RPMI8226 (cell line): Measurements from ENCODE around the gene STRA8.
A peak's percentile ranks its signal among the peaks of the same experiment; 100 is the strongest.
"Not testable (repeated sequence)": the region's sequence is repeated elsewhere in the genome, so short reads cannot be mapped to it uniquely, and the experiment has no call there.

Source experiments
- DNase-seq: peaks from one replicate; pipeline ENCODE4 v3.0.0-alpha.2; 2015

The STRA8 gene

DNA sequence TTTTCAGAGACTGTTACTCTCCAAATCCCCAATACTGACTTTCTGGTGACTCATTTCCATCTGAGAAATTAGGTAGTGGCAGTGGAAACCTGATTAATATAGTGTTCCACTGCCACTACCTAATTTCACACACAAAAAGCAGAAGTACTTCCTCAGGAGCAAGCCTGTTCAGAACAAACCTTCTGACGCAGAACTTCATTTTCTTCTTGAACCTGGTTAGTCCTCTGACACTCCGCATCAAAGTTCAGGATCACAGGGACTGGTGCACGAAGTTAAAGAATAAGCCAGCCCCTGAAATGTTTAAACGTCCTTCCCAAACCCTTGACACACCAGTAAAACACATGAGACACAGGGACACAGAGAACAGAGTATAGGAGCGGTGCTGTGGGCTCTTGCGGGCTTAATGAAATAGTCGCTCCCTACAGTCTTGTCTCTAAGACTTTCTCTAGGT, 26.7 kb upstream of the STRA8 start:
- no peak for DNase-seq

DNA sequence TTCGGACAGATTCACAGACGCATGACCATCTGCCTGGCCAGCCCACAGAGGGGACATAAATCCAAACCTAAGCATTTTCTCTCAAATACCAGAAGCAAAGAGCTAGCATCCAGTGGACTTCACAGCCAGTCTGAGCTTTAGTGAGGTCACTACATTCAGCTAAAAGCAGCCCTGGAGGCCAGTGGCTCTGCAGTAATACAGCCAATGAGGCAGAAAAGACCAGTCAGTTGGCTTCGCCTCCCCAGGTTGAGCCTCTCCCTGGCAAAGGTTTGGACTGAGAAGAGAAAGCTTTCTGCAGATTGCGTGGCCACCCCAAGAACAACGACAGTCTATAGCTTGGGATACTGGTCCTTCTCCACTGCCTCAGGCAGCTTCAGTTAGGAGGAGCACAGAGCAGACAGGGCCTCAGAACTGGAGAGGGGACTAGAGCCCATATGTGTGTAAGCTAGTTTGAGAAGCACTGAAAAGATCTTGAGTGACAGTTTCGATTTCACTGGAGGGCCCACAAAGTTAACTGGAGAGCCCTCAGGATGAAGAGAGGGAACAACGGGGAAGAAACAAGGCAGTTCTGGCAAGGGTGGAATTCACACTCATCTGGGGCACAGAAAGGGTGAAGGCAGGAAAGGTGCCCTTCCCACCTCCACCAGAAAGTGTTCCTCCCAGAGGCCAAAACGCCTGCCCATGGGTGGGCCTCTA, 26.1 kb upstream of the STRA8 start:
- DNase-seq = no peak

DNA sequence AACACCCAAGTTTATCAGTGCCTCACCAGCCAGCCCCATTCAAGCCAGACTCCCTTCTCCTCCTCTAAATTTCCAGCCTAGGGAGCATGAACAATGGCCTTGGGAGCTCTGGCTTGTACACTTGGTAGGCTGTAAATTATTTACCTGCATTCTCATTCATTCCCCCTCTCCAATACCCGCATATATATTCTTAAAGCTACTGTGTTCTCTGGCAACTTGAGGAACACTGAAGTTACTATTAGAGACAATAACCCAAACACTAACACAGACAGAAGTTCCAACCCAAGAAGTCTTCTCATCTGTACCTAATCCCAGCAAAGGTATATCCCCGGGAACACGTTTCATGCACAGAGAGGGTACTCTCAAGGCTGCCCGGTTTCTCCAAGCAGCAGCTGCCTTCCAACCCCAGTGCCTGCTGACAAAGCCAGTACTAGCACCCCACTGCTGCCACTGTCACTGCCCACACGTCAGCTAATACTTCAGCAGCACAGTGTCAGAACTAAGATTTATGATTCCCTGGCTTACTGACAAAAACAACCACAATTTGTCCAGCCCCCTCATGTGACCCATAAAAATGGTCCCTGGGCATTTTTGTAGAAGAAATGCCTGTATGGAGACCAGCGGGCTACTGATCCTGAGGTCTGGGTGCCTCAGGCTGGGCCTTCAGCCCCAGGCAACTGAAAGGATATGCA, 25.4 kb upstream of the STRA8 start:
- no peak for DNase-seq

DNA sequence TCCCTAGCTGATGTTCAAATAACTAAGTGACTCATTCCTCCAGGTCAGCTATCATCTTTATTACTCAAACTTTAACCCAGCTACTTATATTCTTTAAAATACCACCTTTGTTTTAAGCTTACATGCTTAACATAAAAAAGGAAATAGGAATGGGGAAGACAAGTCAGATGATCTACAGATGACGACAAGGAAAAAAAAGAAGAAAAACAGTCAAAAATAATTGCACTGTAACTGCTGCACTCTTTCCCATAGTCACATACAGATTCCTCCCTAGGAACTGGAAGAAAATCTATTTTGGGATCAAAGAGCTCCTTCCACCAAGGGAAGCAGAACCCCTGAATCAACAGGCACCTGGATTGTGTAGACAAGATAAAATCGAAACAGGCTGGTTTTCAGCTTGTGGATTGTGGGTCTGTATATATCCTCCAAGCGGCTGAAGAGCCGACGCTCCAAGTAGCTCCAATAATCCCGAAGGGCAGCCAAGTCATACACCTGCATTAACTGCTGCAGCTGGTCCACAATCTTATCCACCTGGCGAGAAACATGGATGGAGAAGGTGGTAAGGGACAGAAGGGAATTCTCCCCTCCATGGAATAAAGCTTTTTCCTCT, 24.3 kb upstream of the STRA8 start:
- DNase-seq = no peak

DNA sequence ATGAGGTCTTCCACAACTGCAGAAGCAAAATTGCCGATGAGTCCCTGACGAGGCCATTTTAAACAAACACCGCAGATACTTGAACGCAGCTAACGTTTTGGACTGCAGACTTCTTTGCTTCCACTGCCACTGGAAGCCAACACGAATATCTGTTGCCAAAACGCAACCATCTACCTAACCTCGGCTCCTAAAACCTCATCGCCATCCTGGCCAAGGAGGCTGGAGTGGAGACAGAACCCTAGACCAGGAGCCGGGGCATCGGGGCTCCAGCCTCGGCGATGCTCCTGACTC, 22.8 kb upstream of the STRA8 start:
- DNase-seq = peak; percentile 45

DNA sequence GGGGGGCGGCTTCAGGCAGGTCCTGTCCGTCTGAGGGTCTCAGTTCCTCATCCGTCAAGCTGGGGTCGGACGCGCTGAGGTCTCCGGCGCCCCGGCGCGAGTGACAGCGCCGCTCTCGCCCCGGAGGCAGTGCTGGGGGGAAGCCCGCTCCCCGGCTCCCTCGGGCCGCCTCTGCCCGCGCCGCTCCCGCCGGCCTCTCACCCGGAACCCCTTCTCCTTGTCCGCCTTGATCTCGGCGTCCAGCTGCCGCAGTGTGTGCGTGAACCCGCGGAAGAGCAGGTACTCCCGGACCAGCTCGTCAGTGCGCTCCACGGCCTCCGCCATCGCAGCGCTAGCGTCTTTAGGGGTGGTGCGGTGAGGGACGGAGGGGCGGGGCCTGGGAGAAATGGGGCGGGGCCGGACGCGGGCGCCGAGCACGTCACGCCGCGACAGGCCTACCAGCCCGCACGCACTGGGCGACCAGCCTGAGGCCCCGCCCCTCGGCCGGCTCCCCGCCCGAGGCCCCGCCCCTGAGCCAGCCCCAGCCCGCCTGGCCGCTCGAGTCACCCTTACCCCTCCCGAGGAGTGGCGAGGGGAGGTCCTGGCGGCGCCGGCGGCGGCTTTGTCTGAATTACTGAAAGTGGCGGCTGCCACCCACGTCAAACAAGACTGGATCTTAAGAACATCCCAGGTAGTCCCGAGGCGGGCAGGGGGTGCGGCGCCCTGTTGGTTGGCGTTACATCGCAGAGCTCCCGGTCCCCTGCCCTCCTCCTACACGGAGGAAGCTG, 22.3 kb upstream of the STRA8 start, which contains the start of gene WDR91:
WDR91 (minus strand) TSS at position 348 of the 767 bp plus-strand sequence; CDS start at position 324, 24 bp downstream.
- DNase-seq = peak; percentile 96

DNA sequence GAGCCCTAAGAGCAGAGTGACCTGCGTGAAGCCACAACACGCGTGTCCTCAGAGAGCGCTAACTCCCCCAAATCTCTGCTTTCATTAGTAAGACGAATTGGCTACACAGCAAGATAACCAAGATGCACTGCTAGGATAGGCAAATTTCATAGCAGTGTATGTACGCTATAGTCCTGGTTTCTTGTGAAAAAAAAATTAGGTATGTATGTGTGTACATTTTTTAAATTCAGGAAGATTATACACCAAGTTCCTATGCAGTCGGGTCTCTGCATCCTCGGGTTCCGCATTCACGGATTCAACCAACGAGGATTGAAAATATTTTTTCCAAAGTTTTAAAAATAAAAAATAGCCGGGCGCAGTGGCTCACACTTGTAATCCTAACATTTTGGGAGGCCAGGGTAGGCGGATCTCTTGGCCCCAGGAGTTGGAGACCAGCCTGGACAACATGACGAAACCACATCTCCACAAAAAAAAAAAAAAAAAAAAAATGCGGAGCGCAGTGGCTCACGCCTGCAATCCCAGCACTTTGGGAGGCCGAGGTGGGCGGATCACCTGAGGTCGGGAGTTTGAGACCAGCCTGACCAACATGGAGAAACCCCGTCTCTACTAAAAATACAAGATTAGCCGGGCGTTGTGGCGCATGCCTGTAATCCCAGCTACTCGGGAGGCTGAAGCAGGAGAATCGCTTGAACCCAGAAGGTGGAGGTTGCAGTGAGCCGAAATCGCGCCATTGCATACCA, 21.5 kb upstream of the STRA8 start:
- not testable (repeated sequence) for DNase-seq

DNA sequence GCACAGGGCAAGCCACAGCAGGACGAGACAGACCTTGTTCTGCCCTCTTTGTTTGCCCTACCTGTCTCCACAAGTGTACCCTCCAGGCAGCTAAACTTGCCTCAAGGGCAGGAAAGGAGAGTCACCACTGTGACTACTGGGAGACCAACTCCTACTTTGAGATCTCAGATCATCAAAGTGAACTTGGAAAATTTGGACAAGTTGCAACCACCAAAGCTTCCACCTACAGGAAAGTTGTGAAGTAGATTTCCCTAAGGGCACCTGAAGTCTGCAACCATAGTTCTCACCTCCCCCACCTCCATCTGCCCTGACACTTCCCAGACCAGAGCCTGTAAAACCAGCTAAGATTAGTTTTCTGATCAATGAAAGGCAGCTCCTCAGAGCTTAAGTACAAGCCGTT, 19.8 kb upstream of the STRA8 start:
- no peak for DNase-seq

DNA sequence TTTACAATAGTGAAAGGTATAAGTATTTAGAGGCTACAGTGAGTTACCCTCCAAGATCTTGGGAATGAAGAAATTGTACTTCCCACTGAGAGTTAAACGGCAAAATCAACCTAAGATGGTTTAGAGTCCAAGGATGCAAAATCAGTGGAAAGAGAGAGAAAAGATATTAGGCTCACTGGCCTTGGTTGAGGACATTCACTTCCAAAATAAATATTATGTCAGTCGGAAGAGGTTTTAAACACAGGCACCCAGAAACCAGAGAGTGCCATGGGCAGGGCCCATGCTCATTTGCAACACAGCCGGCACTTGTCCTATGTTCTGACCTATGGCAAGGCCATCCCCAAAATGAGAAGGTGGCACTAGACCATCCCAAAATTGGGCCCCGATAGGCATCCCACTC, 18.5 kb upstream of the STRA8 start:
- DNase-seq = no peak

DNA sequence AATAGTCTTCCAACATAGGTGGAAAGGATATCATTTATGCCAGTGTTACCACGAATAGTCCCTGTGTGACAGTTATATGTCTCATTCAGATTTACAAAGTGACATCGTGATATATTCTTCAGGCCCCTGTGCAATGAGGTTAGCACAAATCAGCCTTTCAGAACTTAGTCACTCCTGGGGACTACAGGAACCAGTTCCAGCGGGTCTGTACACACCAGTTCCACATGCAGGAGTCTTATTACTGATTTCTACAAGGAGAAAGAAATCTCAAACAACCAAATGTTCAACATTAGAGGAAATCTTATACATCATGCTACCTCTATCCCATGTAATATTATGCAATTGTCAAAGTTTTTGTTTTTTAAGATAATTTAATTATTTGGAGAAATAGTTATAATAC, 17.9 kb upstream of the STRA8 start:
- DNase-seq = no peak

DNA sequence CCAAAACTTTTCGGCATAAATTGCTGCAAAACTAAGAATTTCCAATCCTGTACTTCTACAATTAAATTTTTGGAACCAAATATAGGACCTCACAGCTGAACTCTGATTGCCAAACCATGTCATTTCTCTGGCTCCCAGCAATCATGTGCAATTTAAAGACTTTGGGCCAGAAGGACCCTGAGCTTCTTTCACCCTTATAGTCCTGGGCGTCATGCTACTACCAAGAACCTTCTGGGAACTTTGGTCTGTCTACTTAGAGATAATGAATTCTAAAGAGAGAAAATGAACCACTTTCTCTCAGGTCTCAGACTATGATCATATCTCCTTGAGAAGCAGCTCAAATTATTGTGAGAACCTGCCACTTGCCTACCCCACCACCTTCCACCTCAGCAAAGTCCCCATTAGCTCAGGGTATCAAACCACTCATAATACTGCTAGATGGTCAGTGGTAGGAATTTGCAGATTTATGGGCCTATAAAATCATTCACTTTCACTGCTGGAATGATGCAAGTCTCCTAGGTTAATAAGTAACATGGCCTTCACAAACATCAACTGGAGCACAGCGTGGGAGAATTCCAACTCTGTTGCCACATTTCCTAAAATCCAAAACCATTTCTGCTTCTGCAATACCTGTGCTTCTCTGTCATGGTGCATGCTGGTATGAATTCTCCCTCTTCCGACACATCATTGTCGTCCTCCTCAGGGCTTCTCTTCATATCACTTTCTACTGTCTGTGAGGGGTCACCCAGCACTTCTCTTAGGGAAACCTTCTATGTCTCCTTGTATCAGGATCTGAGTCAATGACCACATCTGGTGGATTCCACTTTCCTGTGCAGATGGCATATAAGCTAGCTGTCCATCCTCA, 15.8 kb upstream of the STRA8 start:
- DNase-seq = no peak

DNA sequence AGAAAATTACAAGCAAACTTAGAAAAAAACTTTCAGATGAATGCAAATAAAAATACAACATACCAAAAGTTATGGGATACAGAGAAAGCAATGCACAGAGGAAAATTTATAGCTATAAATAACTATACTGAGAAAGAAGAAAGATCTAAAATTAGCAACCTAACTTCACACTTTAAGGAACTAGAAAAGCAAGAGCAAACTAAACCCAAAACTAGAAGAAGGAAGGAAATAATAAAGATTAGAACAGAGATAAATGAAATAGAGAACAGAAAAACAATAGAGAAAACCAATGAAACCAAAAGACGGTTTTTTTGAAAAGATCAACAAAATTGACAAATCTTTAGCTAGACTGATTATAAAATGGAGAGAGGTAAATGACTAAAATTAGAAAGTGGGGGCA, 9.6 kb upstream of the STRA8 start:
- DNase-seq = no peak

DNA sequence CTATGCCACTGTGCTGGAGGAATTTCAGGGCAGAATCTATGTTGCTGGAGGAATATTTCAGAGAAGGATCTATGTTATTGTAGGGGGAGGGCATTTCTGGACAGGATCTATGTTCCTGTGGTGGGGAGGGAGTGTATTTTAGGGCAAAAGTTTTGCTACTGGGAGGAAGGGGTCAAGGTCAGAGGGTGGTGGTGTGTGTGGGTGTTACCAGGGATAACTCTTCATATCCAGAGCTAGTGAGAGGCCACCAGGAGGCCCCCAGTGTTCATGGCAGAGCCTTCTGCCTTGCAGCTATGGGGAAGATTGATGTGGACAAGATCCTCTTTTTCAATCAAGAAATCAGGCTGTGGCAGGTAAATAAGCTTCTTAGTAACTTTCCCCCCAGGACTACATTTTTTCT, 2.0 kb upstream of the STRA8 start:
- no peak for DNase-seq

DNA sequence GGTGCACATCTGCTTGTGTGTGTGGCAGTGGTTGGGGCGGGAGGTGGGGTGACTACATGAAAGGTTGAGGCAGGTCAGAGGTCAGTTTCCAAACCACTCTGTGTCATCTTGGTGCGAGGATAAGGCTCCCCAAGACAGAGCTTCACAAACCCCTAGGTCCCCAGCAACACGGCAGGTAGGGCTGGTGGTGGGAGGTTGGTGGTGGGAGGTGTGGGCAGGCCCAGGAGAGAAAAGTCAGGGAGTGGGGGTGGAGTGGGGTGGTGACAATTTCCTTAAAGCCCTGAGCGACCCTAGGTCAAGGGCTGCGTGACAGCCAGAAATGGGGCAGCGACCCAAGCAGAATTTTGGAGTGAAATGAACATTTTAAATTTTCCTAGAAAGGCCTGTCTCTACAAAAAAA, 1.6 kb upstream of the STRA8 start:
- no peak for DNase-seq

DNA sequence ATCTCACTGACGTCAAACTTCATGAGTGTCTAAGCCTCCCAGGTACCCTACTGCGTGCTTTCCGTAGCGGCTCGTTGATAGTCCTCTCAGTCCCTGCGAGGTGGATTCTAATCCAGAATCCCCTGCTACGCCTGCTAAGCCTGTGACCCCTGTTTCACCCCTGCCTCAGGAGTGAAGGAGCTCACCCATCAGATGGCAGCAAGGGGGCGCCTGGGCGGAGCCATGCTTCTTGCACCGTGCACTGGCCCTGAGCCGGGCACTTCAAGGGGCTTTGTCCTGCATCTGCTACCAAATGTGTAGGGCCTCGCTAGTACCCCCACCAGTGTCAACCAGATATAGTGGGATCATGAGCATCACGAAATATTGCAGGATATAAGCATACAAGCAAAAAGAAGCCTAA, 918 bp upstream of the STRA8 start:
- DNase-seq = peak; percentile 24

DNA sequence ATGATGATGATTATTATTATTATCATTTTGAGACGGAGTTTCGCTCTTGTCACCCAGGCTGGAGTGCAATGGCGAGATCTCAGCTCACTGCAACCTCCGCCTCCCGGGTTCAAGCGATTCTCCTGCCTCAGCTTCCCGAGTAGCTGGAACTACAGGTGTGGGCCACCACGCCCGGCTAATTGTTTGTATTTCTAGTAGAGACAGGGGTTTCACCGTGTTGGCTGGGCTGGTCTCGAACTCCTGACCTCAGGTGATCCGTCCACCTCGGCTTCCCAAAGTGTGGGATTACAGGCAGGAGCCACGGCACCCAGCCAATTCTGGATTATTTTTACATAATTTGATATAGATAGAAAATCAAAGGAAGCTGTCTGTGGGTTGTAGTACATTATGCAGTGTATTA, 457 bp downstream of the STRA8 start:
- DNase-seq = not testable (repeated sequence)

DNA sequence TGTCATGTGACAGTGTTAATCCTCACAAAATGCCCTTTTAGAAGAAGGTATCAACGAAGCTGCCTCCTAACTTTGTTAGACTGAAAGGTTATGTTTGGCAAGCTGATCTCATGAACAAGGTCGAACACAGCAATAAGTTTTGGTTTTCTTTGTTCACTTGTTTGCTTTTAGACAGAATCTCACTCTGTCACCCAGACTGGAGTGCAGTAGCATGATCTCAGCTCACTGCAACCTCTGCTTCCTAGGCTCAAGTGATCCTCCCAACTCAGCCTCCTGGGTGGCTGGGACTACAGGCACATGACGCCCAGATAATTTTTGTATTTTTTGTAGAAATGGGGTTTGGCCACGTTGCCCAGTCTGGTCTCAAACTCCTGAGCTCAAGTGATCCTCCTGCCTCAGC, 1.1 kb downstream of the STRA8 start:
- DNase-seq = no peak

DNA sequence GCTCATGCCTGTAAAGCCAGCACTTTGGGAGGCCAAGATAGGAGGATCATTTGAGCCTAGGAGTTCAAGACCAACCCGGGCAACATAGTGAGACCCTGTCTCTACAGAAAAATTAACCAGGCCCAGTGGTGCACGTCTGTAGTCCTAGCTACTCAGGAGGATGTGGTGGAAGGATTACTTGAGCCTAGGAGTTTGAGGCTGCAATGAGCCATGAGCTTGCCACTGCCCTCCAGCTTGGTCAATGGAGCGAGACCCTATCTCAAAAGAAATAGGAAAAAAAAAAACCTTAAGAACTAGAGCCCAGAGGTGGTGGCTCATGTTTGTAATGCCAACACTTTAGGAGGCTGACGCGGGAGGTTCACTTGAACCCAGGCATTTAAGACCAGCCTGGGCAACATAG, 2.2 kb downstream of the STRA8 start:
- no peak for DNase-seq

DNA sequence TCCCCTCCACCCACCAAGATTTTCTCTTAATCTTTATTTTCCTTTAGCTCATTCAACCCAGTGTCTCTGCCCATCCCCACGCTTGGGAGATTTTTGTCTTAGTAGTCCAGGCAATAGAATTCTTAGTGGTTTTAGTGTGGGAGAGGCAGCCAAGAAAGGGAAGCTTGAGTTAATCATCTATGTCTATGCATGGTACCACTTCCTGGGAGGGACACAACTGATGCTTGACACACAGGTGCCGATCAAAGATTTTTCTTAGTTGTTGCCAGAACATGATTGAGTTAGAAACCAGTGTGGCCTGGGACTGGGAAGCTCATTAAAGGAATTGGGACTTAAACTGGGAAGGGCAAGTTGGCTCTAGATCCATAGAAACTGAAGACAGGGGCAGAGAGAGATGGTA, 3.1 kb downstream of the STRA8 start:
- no peak for DNase-seq

DNA sequence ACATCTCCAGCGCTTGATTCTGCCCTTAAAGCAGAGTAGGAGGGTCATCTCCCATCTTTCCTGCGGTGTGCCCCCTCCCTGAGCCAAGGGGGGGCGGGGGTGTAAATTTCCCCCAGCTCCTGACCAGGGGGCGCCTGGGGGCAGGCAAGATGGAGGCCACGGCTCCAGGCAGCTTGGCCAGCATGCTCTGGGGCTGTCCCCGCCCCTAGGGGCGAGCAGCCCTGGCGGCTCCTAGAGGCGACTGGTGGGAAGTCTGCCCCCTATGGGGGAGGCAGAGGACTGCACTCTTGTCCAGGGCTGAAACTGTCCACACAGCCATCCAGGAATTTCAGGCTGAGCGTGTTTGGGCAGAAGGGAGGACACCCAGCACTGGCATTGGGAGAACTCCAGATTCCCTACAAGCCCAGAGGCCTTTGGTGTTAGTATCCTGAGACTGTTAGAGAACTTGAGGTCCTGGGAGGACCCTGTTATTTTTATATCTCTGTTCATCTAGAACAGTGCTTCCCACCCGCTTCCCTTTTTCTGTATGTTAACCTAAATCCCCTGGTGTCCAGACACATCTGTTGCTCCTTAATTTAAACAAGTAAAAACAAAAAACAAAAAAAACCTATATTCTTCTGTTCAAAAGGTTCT, 4.6 kb downstream of the STRA8 start:
- DNase-seq = peak; percentile 40

DNA sequence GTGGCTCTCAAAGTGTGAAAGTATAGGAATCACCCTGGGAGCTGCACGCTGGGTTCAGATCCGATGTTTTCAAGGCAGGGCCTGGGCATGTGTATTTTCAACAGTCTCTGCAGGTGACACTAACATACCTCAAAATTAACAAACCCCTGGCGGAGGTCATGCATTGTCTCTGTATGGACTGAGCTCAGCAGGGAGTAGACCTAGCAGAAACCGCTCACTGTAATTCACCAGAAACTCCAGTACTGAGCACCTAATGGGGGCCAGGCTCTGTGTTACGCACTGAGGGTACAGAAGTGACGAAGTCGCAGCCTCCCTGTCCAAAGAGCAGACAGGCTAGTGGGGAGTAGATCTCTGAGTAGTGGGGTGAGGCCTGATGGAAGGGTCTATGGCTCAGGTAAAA, 5.6 kb downstream of the STRA8 start:
- no peak for DNase-seq
